GM18909 (cell line): ENCODE data around the gene WDR11.
"Not testable (repeated sequence)": the region's sequence is repeated elsewhere in the genome, so short reads cannot be mapped to it uniquely, and the experiment has no call there.

Experiments
- ATAC-seq: cut with Tn5 transposase; IDR thresholded peaks from one replicate; pipeline ENCODE4 v1.9.1; 2021; ENCODE audit warnings: mild to moderate bottlenecking; ENCODE audit not compliant: unreplicated experiment, poor library complexity

The WDR11 gene

GRCh38 chr10:120835603-120836002, 15.6 kb upstream of the WDR11 start:
- ATAC-seq: no peak

- ATAC-seq: no peak
Observed at GRCh38 chr10:120838941-120839340, 12.2 kb upstream of the WDR11 start.

GRCh38 chr10:120841522-120842189, 9.5 kb upstream of the WDR11 start:
- ATAC-seq: no peak

GRCh38 chr10:120854388-120854787, 3.2 kb downstream of the WDR11 start:
- no peak for ATAC-seq

- ATAC-seq: no peak
Observed at GRCh38 chr10:120861178-120861855, 10.2 kb downstream of the WDR11 start.

- ATAC-seq: no peak
Observed at GRCh38 chr10:120873741-120874140, 22.6 kb downstream of the WDR11 start.

GRCh38 chr10:120883071-120883470, 31.9 kb downstream of the WDR11 start:
- ATAC-seq: no peak

GRCh38 chr10:120887482-120887881, 36.3 kb downstream of the WDR11 start:
- ATAC-seq: no peak

GRCh38 chr10:120891365-120891764, 40.2 kb downstream of the WDR11 start:
- ATAC-seq: no peak

- ATAC-seq: no peak
Observed at GRCh38 chr10:120894556-120894955, 43.4 kb downstream of the WDR11 start.

- no peak for ATAC-seq
Observed at GRCh38 chr10:120897343-120897742, 46.2 kb downstream of the WDR11 start.

GRCh38 chr10:120905268-120905667, 54.1 kb downstream of the WDR11 start:
- ATAC-seq: no peak

GRCh38 chr10:120917521-120918250, 66.5 kb downstream of the WDR11 start:
- no peak for ATAC-seq

- not testable (repeated sequence) for ATAC-seq
Observed at GRCh38 chr10:120923886-120924285, 72.7 kb downstream of the WDR11 start.

GRCh38 chr10:120926611-120927010, 75.4 kb downstream of the WDR11 start:
- ATAC-seq: no peak

- no peak for ATAC-seq
Observed at GRCh38 chr10:120927352-120927751, 76.2 kb downstream of the WDR11 start.

- ATAC-seq: no peak
Observed at GRCh38 chr10:120929166-120929565, 78.0 kb downstream of the WDR11 start.

GRCh38 chr10:120931423-120931822, 80.3 kb downstream of the WDR11 start:
- no peak for ATAC-seq

- ATAC-seq: no peak
Observed at GRCh38 chr10:120931999-120932398, 80.8 kb downstream of the WDR11 start.

- ATAC-seq: no peak
Observed at GRCh38 chr10:120938822-120939221, 87.7 kb downstream of the WDR11 start.

- no peak for ATAC-seq
Observed at GRCh38 chr10:120940299-120940900, 89.2 kb downstream of the WDR11 start.
